ENCODE data around the gene SERPINA4.

The SERPINA4 gene

DNA sequence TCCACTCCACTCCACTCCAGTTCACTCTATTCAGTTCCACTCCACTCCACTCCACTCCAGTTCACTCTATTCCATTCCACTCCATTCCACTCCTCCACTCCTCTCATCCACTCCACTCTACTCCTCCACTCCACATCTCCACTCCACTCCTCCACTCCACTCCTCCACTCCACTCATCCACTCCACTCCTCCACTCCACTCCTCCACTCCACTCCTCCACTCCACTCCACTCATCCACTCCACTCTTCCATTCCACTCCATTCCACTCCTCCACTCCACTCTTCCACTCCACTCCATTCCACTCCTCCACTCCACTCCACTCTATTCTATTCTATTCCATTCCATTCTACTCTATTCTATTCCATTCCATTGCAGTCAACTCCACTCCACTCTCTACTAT, 29.8 kb downstream of the SERPINA4 start:
- Histone ChIP-seq H3K27ac (ENCODE audit: low read depth, low read length) (no peak overlapping the region), H3K27me3 (ENCODE audit: control insufficient read depth, low read length) (peaks cover 9% of the 10 kb centered on the region; the same call in 1 of the 2 replicates), H3K9me3 (ENCODE audit: control insufficient read depth, insufficient read depth, low read length) (no peaks in the 10 kb centered on the region), H3K4me3 (ENCODE audit: low read length) (no peak overlapping the region), H3F3A (ENCODE audit: control insufficient read depth, insufficient read depth) (no peaks in the 10 kb centered on the region), H3K79me2 (ENCODE audit: control insufficient read depth, low read length) (no peaks in the 10 kb centered on the region), H3K4me1 (ENCODE audit: control insufficient read depth, low read length) (no peaks in the 10 kb centered on the region), H4K20me1 (ENCODE audit: control insufficient read depth, insufficient read depth, low read depth, low read length) (no peaks in the 10 kb centered on the region), H3K9me2 (replicated peaks; ENCODE audit: control insufficient read depth, low read length) (no peaks in the 10 kb centered on the region), H3K4me2 (ENCODE audit: low read length) (no peak overlapping the region), H3K36me3 (ENCODE audit: control insufficient read depth, low read length) (no peaks in the 10 kb centered on the region)
- TF ChIP-seq EZH2phosphoT487 (IDR thresholded peaks at IDR 0.05; ENCODE audit: borderline replicate concordance, low read length) = no peak
- no peak for TF ChIP-seq CTCF (IDR thresholded peaks at IDR 0.05; ENCODE audit: low read depth, low read length, poor library complexity, severe bottlenecking)

GRCh38 chr14:94591871-94592270, 30.6 kb downstream of the SERPINA4 start:
- Histone ChIP-seq H3K36me3 (ENCODE audit: control insufficient read depth, low read length) (no peaks in the 10 kb centered on the region), H3K4me1 (ENCODE audit: control insufficient read depth, low read length) (no peaks in the 10 kb centered on the region), H3K79me2 (ENCODE audit: control insufficient read depth, low read length) (no peaks in the 10 kb centered on the region), H3K9me3 (ENCODE audit: control insufficient read depth, insufficient read depth, low read length) (no peaks in the 10 kb centered on the region), H3K4me3 (ENCODE audit: low read length) (no peak overlapping the region), H4K20me1 (ENCODE audit: control insufficient read depth, insufficient read depth, low read depth, low read length) (no peaks in the 10 kb centered on the region), H3F3A (ENCODE audit: control insufficient read depth, insufficient read depth) (no peaks in the 10 kb centered on the region), H3K27ac (ENCODE audit: low read depth, low read length) (no peak overlapping the region), H3K9me2 (replicated peaks; ENCODE audit: control insufficient read depth, low read length) (no peaks in the 10 kb centered on the region), H3K27me3 (ENCODE audit: control insufficient read depth, low read length) (peaks cover 9% of the 10 kb centered on the region; the same call in 1 of the 2 replicates), H3K4me2 (ENCODE audit: low read length) (no peak overlapping the region)
- TF ChIP-seq CTCF (IDR thresholded peaks at IDR 0.05; ENCODE audit: low read depth, low read length, poor library complexity, severe bottlenecking) (no peak), EZH2phosphoT487 (IDR thresholded peaks at IDR 0.05; ENCODE audit: borderline replicate concordance, low read length) (no peak)

DNA sequence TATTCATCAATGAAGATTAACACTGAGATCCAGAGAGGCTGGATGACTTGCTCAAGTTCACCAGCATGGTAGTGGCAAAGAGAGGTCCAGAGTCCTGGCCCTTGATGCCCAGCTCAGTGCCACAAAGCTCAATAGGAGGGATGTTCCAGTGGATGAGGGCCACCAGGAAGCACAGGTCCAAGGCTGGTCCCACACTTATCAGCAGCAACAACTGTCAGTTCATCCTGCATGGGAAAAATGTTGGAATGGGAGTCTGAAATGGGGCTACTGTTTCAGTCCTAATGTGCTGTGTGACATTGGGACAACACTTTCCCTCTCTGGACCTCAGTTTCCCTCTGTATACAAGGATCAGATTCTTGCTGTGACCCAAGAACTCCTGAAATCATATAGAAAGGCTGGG, 31.2 kb downstream of the SERPINA4 start:
- Histone ChIP-seq H3K9me3 (ENCODE audit: control insufficient read depth, insufficient read depth, low read length) (no peaks in the 10 kb centered on the region), H3K79me2 (ENCODE audit: control insufficient read depth, low read length) (no peaks in the 10 kb centered on the region), H3K4me2 (ENCODE audit: low read length) (no peak overlapping the region), H3K4me1 (ENCODE audit: control insufficient read depth, low read length) (no peaks in the 10 kb centered on the region), H3K36me3 (ENCODE audit: control insufficient read depth, low read length) (no peaks in the 10 kb centered on the region), H4K20me1 (ENCODE audit: control insufficient read depth, insufficient read depth, low read depth, low read length) (no peaks in the 10 kb centered on the region), H3K9me2 (replicated peaks; ENCODE audit: control insufficient read depth, low read length) (no peaks in the 10 kb centered on the region), H3K27ac (ENCODE audit: low read depth, low read length) (no peak overlapping the region), H3K27me3 (ENCODE audit: control insufficient read depth, low read length) (peaks cover 6% of the 10 kb centered on the region; the same call in 1 of the 2 replicates), H3F3A (ENCODE audit: control insufficient read depth, insufficient read depth) (no peaks in the 10 kb centered on the region), H3K4me3 (ENCODE audit: low read length) (no peak overlapping the region)
- TF ChIP-seq CTCF (IDR thresholded peaks at IDR 0.05; ENCODE audit: low read depth, low read length, poor library complexity, severe bottlenecking) (no peak), EZH2phosphoT487 (IDR thresholded peaks at IDR 0.05; ENCODE audit: borderline replicate concordance, low read length) (no peak)

DNA sequence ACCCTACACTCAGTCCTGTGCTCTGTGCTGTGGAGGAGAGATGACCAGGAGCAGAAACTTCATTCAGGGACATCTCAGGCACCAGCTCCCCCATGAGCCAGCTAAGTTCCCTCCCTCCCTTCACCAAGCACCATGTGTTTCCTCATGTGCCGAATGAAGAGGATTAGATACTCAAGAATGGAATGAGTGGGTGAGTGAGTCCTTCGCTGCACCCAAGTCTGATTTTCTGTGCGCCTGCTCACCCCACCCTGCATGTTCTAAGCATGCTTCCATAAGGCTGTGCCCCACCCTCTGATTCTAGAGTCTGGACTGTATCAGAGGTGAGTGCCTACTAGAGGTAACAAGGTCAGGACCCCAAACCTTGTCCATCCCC, 32.1 kb downstream of the SERPINA4 start:
- Histone ChIP-seq H3K36me3 (ENCODE audit: control insufficient read depth, low read length) (no peaks in the 10 kb centered on the region), H3K27me3 (ENCODE audit: control insufficient read depth, low read length) (peaks cover 4% of the 10 kb centered on the region; the same call in 1 of the 2 replicates), H3K9me3 (ENCODE audit: control insufficient read depth, insufficient read depth, low read length) (no peaks in the 10 kb centered on the region), H3K27ac (ENCODE audit: low read depth, low read length) (no peak overlapping the region), H4K20me1 (ENCODE audit: control insufficient read depth, insufficient read depth, low read depth, low read length) (no peaks in the 10 kb centered on the region), H3K9me2 (replicated peaks; ENCODE audit: control insufficient read depth, low read length) (no peaks in the 10 kb centered on the region), H3K4me3 (ENCODE audit: low read length) (no peak overlapping the region), H3K79me2 (ENCODE audit: control insufficient read depth, low read length) (no peaks in the 10 kb centered on the region), H3F3A (ENCODE audit: control insufficient read depth, insufficient read depth) (no peaks in the 10 kb centered on the region), H3K4me1 (ENCODE audit: control insufficient read depth, low read length) (no peaks in the 10 kb centered on the region), H3K4me2 (ENCODE audit: low read length) (no peak overlapping the region)
- TF ChIP-seq CTCF (IDR thresholded peaks at IDR 0.05; ENCODE audit: low read depth, low read length, poor library complexity, severe bottlenecking) (no peak), EZH2phosphoT487 (IDR thresholded peaks at IDR 0.05; ENCODE audit: borderline replicate concordance, low read length) (no peak)
